Neural progenitor cell (in vitro differentiated cells): ENCODE results near the gene RNF144B.
"Not testable (repeated sequence)": the region's sequence is repeated elsewhere in the genome, so short reads cannot be mapped to it uniquely, and the experiment has no call there.

Experiments used
- EZH2phosphoT487 ChIP-seq: fragments of 200-600 bp; sonication (generic); IDR thresholded peaks from 2 replicates; pipeline ENCODE4 v1.6.1; 2017; ENCODE audit warnings: antibody characterized with exemption
- TF ChIP-seq, protein P1 (sequence below): fragments of 200-600 bp; sonication (generic); IDR thresholded peaks from 2 replicates; pipeline ENCODE4 v1.5.1; 2017; ENCODE audit warnings: antibody characterized with exemption, mild to moderate bottlenecking

DNA sequence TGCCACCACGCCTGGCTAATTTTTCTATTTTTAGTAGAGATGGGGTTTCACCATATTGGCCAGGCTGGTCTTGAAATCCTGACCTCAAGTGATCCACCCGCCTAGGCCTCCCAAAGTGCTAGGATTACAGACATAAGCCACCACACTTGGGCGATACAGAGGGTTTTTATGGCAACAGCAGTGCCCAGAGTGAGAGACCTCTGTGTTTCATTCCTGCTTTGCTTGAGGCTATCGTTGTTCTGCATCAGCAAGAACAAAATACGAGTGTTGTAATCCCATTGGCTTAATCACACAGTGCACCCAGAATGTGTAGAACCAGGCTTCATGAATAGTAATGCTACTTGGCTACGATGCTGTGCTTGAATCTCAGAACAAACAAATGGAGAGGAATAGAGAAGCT, 70.9 kb downstream of the RNF144B start:
- TF ChIP-seq, protein P1, sequence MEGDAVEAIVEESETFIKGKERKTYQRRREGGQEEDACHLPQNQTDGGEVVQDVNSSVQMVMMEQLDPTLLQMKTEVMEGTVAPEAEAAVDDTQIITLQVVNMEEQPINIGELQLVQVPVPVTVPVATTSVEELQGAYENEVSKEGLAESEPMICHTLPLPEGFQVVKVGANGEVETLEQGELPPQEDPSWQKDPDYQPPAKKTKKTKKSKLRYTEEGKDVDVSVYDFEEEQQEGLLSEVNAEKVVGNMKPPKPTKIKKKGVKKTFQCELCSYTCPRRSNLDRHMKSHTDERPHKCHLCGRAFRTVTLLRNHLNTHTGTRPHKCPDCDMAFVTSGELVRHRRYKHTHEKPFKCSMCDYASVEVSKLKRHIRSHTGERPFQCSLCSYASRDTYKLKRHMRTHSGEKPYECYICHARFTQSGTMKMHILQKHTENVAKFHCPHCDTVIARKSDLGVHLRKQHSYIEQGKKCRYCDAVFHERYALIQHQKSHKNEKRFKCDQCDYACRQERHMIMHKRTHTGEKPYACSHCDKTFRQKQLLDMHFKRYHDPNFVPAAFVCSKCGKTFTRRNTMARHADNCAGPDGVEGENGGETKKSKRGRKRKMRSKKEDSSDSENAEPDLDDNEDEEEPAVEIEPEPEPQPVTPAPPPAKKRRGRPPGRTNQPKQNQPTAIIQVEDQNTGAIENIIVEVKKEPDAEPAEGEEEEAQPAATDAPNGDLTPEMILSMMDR = not testable (repeated sequence)
- TF ChIP-seq EZH2phosphoT487 = not testable (repeated sequence)
